ENCODE data around the gene SHCBP1. TPM values are rescaled to one million over a fixed set of nuclear protein-coding genes. Genes with fewer than 3 reads are reported as not detected.
A peak's percentile ranks its signal among the peaks of the same experiment; 100 is the strongest.

The SHCBP1 gene
- total and polyA plus RNA-seq, 2 of the 13 experiments (the other 11 are each of a cell fraction or from before 2014, with no cell fraction given), result 15.7 to 33.0 TPM

DNA sequence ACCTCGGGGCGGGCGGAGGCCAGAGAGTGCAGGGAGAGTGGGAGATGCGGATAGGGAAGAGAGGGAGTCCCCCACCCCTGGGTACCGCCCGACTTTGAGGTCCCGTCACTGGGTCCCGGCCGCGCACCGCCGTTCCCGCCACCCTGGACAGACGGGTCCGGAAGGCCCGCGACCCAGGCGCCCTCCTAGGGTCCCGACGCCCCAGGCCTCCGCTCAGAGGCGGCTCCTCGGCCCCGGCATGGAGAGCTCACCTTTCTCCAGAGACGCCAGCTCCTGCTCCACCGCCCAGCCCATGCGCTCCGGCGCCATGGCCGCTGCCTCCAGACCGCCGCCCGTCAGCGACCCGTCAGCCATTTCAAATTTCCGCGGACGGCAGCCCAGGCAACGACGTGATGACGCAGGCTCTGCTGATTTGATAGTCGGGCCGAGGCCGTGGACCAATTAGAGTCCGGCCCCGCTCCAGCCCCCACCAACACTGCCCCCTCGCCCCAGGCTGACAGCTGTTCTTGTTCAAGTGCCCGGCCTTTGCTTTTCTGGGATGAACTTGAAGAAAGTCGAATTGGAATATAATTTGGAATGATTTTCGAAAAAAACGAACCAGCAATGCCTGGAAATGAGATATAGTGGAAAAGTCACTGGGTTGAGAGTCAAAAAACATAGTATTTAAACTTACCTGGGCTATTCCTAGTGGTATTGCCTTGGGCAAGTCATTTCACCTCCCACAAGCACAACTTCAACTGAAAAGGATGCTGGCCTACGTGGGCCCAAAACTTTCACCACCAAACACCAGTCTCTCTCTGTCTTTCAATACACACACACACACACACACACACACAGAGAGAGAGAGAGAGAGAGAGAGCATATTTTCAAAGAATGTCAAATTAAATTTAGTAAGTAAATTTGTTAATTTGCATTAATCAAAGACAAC, at the start of gene SHCBP1 (continued):
- TF ChIP-seq, protein P1, sequence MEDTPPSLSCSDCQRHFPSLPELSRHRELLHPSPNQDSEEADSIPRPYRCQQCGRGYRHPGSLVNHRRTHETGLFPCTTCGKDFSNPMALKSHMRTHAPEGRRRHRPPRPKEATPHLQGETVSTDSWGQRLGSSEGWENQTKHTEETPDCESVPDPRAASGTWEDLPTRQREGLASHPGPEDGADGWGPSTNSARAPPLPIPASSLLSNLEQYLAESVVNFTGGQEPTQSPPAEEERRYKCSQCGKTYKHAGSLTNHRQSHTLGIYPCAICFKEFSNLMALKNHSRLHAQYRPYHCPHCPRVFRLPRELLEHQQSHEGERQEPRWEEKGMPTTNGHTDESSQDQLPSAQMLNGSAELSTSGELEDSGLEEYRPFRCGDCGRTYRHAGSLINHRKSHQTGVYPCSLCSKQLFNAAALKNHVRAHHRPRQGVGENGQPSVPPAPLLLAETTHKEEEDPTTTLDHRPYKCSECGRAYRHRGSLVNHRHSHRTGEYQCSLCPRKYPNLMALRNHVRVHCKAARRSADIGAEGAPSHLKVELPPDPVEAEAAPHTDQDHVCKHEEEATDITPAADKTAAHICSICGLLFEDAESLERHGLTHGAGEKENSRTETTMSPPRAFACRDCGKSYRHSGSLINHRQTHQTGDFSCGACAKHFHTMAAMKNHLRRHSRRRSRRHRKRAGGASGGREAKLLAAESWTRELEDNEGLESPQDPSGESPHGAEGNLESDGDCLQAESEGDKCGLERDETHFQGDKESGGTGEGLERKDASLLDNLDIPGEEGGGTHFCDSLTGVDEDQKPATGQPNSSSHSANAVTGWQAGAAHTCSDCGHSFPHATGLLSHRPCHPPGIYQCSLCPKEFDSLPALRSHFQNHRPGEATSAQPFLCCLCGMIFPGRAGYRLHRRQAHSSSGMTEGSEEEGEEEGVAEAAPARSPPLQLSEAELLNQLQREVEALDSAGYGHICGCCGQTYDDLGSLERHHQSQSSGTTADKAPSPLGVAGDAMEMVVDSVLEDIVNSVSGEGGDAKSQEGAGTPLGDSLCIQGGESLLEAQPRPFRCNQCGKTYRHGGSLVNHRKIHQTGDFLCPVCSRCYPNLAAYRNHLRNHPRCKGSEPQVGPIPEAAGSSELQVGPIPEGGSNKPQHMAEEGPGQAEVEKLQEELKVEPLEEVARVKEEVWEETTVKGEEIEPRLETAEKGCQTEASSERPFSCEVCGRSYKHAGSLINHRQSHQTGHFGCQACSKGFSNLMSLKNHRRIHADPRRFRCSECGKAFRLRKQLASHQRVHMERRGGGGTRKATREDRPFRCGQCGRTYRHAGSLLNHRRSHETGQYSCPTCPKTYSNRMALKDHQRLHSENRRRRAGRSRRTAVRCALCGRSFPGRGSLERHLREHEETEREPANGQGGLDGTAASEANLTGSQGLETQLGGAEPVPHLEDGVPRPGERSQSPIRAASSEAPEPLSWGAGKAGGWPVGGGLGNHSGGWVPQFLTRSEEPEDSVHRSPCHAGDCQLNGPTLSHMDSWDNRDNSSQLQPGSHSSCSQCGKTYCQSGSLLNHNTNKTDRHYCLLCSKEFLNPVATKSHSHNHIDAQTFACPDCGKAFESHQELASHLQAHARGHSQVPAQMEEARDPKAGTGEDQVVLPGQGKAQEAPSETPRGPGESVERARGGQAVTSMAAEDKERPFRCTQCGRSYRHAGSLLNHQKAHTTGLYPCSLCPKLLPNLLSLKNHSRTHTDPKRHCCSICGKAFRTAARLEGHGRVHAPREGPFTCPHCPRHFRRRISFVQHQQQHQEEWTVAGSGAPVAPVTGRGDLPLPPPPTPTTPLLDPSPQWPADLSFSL (CRISPR knock-in tag; IDR thresholded peaks at IDR 0.05), result no peak
- TF ChIP-seq, protein P2, sequence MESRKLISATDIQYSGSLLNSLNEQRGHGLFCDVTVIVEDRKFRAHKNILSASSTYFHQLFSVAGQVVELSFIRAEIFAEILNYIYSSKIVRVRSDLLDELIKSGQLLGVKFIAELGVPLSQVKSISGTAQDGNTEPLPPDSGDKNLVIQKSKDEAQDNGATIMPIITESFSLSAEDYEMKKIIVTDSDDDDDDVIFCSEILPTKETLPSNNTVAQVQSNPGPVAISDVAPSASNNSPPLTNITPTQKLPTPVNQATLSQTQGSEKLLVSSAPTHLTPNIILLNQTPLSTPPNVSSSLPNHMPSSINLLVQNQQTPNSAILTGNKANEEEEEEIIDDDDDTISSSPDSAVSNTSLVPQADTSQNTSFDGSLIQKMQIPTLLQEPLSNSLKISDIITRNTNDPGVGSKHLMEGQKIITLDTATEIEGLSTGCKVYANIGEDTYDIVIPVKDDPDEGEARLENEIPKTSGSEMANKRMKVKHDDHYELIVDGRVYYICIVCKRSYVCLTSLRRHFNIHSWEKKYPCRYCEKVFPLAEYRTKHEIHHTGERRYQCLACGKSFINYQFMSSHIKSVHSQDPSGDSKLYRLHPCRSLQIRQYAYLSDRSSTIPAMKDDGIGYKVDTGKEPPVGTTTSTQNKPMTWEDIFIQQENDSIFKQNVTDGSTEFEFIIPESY (CRISPR knock-in tag; IDR thresholded peaks at IDR 0.05), result no peak
- TF ChIP-seq ZNF567 (CRISPR knock-in tag; IDR thresholded peaks at IDR 0.05; ENCODE audit: borderline replicate concordance) (no peak), HMG20B (CRISPR knock-in tag; conservative IDR thresholded peaks at IDR 0.05) (peak; percentile 20; the same call in 1 of the 2 replicates), ZNF180 (CRISPR knock-in tag; IDR thresholded peaks at IDR 0.05; ENCODE audit: borderline replicate concordance, low read depth) (no peak), NRL (CRISPR knock-in tag; IDR thresholded peaks at IDR 0.05; ENCODE audit: borderline replicate concordance) (peak; percentile 99), TBP (CRISPR knock-in tag; IDR thresholded peaks at IDR 0.05) (no peak)
- TF ChIP-seq, protein P3, sequence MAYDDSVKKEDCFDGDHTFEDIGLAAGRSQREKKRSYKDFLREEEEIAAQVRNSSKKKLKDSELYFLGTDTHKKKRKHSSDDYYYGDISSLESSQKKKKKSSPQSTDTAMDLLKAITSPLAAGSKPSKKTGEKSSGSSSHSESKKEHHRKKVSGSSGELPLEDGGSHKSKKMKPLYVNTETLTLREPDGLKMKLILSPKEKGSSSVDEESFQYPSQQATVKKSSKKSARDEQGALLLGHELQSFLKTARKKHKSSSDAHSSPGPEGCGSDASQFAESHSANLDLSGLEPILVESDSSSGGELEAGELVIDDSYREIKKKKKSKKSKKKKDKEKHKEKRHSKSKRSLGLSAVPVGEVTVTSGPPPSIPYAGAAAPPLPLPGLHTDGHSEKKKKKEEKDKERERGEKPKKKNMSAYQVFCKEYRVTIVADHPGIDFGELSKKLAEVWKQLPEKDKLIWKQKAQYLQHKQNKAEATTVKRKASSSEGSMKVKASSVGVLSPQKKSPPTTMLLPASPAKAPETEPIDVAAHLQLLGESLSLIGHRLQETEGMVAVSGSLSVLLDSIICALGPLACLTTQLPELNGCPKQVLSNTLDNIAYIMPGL (CRISPR knock-in tag; IDR thresholded peaks at IDR 0.05; ENCODE audit: borderline replicate concordance in 1 of 2, low read depth in 1 of 2), result 0 out of 4 replicates have a peak, but pooled peaks of 1 of the 2 experiments have one; percentile 73
- TF ChIP-seq, protein P4, sequence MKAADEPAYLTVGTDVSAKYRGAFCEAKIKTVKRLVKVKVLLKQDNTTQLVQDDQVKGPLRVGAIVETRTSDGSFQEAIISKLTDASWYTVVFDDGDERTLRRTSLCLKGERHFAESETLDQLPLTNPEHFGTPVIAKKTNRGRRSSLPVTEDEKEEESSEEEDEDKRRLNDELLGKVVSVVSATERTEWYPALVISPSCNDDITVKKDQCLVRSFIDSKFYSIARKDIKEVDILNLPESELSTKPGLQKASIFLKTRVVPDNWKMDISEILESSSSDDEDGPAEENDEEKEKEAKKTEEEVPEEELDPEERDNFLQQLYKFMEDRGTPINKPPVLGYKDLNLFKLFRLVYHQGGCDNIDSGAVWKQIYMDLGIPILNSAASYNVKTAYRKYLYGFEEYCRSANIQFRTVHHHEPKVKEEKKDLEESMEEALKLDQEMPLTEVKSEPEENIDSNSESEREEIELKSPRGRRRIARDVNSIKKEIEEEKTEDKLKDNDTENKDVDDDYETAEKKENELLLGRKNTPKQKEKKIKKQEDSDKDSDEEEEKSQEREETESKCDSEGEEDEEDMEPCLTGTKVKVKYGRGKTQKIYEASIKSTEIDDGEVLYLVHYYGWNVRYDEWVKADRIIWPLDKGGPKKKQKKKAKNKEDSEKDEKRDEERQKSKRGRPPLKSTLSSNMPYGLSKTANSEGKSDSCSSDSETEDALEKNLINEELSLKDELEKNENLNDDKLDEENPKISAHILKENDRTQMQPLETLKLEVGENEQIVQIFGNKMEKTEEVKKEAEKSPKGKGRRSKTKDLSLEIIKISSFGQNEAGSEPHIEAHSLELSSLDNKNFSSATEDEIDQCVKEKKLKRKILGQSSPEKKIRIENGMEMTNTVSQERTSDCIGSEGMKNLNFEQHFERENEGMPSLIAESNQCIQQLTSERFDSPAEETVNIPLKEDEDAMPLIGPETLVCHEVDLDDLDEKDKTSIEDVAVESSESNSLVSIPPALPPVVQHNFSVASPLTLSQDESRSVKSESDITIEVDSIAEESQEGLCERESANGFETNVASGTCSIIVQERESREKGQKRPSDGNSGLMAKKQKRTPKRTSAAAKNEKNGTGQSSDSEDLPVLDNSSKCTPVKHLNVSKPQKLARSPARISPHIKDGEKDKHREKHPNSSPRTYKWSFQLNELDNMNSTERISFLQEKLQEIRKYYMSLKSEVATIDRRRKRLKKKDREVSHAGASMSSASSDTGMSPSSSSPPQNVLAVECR (CRISPR knock-in tag; IDR thresholded peaks at IDR 0.05; ENCODE audit: borderline replicate concordance), result peak; percentile 100

All from HepG2 (cell line).